Body of pancreas (tissue), 4 donors: ENCODE measurements around the gene RAPGEF3.

ENCODE experiments used
- POLR2A ChIP-seq, 3 donors: fragments of 450-650 bp; IDR thresholded peaks; one replicate each; pipeline ENCODE4 v1.6.1; 2016; ENCODE audit warnings: antibody characterized with exemption in 3 of 3, mild to moderate bottlenecking in 2 of 3
- TF ChIP-seq, protein P1 (sequence below), 7 experiments: fragments of 450-650 bp in 4 of 7; fragments of 200-600 bp in 3 of 7; sonication (generic) in 3 of 7; IDR thresholded peaks; one replicate each; pipeline ENCODE4 v1.5.1; 2016 to 2019; ENCODE audit warnings: antibody characterized with exemption in 7 of 7

DNA sequence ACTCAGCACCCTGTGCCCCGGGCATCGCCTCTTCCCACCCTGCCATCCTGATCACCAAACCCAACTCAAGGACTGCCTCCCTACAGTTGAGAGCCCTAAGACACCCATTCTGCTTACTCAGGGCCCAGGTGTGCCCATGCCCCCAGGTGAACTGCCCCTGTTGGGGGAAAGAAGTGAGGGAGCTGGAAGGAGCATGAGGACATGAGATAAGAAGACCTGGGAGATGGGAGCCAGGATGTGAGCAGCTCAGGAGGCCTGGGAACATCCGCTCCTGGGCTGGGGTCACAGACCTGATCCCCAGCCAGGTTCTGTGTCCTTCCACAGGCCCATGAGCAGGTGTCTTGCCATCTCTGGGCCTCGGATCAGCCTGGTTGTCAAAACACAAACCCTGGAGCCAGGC lies 6.6 kb downstream of the RAPGEF3 start:
- TF ChIP-seq, protein P1, sequence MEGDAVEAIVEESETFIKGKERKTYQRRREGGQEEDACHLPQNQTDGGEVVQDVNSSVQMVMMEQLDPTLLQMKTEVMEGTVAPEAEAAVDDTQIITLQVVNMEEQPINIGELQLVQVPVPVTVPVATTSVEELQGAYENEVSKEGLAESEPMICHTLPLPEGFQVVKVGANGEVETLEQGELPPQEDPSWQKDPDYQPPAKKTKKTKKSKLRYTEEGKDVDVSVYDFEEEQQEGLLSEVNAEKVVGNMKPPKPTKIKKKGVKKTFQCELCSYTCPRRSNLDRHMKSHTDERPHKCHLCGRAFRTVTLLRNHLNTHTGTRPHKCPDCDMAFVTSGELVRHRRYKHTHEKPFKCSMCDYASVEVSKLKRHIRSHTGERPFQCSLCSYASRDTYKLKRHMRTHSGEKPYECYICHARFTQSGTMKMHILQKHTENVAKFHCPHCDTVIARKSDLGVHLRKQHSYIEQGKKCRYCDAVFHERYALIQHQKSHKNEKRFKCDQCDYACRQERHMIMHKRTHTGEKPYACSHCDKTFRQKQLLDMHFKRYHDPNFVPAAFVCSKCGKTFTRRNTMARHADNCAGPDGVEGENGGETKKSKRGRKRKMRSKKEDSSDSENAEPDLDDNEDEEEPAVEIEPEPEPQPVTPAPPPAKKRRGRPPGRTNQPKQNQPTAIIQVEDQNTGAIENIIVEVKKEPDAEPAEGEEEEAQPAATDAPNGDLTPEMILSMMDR (IDR thresholded peaks at IDR 0.05), result no peak
- TF ChIP-seq POLR2A (IDR thresholded peaks at IDR 0.05), result no peak
